Measurements from ENCODE around the gene CGNL1.

The CGNL1 gene

DNA sequence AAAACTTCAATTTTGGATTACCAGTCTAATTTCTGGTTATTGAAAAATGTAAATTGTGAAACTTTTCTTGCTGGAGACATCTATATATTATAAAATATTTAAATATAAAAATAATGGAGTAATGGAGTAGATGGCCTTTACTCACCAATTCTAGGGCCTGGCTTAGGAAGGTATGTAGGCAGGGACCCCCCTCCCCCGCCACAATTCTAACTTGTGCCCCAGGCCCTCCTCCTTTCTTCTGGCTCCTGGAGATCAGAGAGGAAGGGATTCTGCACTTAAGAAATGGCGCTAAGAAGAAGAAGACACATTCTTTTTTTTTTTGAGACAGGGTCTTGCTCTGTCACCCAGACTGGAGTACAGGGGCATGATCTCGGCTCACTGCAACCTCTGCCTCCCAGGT is 49.5 kb downstream of the CGNL1 start:
- no peak for DNase-seq

DNA sequence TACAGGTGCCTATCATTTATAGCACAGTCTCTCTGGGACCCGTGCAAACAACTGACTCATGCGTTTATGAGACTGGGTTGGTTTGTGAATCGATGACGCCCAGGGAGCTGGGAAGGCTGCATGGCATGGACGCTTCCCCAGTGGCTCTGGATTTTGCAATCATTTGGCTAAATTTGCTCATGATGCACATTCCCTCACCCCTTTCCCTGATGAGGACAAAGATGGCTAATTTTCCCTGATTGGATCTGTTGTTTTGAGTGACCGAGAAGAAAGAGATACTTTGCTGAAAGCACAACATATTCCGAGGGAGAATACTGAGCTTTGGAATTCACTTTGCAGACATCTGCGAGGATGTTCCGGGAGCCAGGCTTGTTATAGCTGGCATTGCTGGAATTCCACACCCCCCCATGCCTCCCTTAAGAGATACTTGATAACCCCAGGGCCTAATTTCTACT is 51.1 kb downstream of the CGNL1 start:
- no peak for DNase-seq

DNA sequence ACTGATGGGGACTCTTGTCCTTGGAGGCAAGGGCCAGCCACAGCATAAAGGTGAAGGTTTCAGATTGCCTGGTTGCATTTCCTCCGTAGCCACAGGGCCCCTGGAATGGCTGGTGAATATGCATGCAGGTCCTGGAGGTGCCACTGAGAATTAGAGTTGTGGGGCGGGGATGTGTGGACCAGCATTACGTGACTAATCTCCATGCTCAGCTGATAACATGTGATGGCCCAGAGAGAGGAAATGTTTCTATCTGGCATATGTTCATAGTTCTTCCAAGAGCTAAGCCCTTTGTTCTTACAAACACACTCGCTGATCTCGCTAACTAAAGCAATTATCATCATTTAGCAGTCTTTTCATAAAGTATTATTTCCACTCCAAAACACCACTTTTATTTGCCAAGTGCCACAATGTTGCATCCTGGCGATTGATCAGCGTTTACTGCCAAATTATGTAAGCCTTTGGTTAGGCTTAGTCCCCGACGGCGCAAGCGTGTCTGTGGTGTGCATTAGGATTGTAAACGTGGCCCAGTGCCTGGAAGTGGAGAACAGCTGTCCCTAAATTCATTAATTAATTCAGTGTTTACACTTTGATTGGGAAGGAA is 55.9 kb downstream of the CGNL1 start:
- DNase-seq = no peak

DNA sequence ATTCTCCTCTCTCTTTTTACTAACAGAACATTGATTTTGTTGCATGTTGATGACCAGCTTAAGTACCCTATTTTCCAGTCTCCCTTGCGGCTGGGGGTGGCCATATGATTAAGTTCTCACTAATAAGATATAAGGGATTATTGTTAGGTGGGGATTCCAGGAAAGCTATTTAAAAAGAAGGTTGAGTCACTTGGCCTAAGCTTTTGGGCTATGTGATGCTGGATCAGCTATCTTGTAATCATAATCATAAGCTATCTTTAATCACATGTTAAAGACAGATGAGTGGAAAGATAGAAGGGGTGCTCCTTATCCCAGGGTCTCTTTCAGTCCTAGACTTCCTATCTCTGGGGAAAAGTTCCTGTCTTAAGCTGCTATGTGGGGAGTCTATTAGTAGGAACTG is 59.9 kb downstream of the CGNL1 start:
- DNase-seq = no peak

DNA sequence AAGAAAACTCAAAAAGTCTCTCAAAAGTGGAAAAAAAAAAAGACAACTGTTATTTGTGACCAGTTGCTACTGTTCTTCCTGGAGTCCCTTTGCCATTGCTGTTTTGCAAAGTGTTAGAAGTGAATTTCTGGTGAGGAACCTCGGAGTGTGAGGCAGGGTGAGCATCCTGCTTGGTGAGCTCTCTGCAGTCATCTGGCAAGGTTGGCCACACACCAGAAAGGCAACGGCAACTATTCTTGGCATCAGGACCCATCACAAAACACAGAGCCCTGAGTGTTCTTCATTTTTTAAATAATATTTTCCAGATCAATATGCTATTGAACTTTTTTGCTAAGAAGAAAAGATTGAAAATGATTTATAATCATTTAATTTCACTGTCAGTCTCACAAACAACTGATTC is 60.7 kb downstream of the CGNL1 start:
- DNase-seq = no peak

DNA sequence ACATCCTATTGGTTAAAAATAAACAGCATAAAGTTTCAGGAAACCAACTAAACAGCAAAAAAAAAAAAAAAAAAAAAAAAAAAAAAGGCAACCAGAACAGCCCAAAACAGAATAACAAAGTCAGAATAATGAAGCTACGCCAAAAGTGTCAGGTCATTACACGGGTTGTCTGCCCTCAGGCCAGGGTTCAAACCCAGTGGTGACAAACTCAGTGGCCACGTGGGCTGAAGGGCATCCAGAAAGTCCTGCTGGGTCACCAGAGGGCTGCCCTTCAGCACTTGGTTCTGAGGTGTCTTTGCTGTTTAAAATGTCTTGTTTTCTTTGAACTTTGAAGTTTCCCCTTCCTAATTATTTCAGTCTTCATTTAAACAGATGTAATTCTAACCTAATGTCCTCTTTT is 61.3 kb downstream of the CGNL1 start:
- no peak for DNase-seq

DNA sequence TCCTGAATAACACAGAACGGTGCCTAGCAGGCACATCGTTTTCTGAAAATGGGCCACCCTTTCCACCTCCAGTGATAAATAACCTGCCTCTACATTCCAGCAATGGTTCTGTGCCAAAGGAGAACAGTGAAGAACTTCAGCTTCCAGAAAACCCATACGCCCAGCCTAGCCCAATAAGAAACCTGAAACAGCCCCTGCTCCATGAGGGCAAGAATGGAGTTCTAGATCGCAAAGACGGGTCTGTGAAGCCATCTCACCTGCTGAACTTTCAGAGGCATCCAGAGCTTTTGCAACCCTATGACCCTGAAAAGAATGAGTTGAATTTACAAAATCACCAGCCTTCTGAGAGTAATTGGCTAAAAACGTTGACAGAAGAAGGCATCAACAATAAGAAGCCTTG is 61.9 kb downstream of the CGNL1 start:
- no peak for DNase-seq

DNA sequence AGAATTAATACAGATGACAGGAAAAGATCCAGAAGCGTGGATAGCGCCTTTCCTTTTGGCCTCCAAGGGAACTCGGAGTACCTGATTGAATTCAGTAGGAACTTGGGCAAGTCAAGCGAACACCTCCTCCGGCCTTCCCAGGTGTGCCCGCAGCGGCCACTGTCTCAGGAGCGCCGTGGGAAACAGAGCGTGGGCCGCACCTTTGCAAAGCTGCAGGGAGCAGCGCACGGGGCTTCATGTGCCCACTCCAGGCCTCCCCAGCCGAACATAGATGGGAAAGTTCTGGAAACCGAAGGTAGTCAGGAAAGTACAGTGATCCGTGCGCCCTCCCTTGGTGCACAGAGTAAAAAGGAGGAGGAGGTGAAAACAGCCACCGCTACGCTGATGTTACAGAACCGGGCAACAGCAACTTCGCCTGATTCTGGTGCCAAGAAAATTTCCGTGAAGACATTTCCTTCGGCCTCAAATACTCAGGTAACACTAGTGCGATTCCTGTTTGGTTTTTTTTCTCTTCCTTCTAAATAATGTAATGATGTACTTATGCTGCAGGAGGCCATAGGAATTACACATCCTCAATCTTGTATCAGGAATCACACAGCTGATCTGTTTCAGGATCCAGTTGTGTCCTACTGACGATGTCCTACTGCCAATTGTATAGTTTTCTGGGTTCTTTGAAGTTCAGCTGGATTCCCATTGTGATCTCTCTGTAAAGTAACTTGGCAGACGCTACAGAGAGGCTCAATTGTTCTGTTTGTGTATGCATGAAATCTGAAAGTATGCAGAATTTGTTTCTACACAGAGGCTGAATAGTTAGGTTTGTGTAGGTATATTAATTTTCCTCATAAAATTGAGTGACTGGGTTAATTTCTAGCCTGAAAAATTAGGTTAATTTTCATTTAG is 63.1 kb downstream of the CGNL1 start:
- no peak for DNase-seq

DNA sequence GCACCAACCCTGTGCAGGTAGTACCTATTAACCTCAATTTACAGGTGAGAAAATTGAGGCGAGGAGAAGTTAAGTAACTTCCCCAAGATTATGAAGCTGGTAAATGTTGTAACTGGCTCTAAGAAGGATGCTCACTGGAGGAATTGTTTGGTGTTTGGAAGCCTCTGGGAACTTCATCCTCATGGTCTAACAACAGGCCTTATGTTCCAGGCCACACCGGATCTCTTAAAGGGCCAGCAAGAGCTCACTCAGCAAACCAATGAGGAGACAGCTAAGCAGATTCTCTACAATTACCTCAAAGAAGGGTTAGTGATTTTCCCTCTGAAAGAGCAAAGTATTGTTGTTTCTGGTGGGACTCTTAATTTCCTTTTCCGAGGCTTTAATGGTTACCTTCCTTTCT is 63.9 kb downstream of the CGNL1 start:
- DNase-seq = no peak

DNA sequence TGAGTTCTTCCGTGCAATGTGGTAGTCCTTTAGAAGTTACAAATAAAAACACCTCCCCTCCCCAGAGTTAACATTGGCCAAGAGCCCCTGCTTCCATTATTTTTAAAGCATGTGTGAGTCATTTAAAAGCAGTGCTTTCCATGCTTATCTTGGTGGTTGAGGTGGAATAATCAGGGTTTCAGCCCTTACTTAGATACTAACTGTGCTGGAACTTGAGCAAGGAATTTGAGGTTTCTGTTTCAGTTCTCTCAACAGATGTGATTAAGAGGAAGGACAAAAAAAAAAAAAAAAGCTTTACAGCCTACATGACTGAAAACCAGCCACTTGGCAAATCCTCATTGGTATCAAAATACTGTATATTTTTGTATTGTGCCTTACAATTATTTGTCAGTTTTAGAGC is 64.5 kb downstream of the CGNL1 start:
- DNase-seq = no peak

DNA sequence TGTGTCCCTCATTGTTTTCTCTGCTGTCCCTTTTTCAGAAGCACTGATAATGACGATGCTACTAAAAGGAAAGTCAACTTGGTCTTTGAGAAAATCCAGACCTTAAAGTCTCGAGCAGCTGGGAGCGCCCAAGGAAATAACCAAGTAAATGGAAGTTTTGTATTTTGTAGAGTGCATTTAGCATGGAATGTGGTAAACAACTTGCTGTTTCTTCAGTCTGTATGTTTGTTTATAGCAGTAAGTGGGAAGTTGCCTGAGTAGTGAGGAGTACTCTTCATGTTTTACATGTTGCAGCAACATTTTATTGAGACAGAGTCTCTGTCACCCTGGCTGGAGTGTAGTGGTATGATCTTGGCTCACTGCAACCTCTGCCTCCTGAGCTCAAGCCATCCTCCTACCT is 66.0 kb downstream of the CGNL1 start:
- no peak for DNase-seq

DNA sequence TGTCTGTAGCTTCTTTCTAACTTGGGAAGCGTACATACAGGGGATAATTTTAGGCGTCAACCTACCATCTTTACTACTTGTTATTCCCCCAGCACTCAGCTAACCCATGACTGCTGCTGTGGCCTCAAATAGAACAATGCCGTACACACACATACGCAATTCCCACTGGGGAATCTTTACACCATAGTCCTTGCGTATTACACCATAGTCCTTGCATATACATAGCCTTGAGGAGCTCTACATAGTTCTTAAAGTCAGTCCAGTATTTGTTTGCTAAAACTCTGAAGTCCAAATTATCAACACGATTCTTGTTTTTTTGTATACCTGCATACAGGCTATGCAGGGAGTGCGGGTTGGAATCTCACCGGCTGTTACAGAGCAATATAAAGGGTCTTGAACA is 67.2 kb downstream of the CGNL1 start:
- no peak for DNase-seq

DNA sequence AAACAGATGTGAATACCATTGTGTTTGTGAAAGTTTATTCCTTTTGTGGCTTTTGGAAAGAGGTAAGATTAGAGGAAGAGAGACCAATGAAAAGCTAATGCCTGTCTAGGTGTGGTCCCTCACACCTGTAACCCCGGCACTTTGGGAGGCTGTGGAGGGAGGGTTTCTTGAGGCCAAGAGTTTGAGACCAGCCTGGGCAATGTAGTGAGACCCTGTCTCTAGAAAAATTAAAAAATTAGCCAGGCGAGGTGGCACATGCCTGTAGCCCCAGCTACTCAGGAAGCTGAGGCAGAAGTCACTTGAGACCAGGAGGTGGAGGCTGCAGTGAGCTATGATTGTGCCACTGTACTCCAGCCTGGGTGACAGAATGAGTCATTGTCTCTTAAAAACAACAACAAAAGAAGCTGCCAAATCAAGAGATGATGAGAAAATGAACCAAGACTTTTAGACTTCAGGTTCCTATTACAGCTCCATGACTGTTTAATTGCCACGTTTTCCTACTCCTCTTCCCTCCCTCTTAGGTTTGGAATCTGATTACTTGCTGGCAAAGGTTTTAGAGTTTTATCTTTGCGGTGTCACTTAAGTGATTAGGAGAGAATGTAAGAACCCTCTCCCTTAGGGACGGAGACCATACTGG is 68.7 kb downstream of the CGNL1 start:
- no peak for DNase-seq

DNA sequence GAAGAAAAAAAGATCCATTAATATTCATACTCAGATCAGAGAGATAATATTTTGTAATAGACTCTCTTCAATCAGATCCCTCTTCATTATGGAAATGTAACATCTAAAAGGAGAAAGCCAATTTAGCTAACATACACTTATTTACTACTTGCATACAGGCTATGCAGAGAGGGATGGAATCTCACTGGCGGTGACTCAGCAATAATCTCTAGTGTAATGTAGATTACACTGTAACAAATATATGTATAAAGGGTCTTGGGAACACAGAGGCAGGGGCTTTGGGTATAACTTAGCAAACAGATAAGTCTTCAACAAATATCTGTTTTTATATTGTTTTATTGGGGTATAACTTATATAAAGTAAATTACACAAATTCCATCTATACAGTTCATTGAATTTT is 69.6 kb downstream of the CGNL1 start:
- no peak for DNase-seq

DNA sequence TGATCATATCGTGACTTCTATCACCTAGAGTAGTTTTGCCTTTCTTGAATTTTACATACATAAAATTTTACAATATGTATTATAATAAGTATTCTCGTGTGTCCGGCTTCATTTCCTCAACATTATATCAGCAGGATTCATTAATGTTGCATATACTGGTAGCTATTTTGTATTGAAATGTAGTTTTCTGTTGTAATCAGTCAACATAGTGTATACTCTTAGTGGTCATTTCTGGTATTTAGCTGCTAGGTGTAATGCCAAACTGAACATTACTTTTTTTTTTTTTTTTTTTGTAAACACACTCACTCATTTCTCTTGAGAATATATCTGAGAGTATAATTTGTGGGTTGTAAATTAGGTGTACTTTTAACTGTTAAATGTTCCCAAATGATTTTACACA is 70.1 kb downstream of the CGNL1 start:
- no peak for DNase-seq

DNA sequence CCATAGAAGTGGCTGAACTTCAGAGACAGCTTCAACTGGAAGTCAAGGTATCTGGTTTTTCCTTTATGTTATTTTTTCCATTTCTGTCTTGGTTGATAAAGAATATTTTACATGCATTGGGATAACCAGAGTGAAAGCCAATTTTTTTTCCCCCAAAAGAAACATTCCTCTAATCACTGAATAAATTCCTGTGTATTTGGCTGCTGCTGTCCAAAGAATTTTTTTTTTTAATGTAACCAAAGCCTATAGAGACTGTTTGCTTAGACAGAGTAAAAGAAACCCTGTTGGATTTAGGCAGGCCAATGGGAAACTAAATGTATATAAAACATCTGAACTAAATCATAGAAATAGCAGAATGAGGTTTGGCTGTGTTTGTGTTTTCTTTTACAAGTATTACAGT is 75.2 kb downstream of the CGNL1 start:
- DNase-seq = no peak

DNA sequence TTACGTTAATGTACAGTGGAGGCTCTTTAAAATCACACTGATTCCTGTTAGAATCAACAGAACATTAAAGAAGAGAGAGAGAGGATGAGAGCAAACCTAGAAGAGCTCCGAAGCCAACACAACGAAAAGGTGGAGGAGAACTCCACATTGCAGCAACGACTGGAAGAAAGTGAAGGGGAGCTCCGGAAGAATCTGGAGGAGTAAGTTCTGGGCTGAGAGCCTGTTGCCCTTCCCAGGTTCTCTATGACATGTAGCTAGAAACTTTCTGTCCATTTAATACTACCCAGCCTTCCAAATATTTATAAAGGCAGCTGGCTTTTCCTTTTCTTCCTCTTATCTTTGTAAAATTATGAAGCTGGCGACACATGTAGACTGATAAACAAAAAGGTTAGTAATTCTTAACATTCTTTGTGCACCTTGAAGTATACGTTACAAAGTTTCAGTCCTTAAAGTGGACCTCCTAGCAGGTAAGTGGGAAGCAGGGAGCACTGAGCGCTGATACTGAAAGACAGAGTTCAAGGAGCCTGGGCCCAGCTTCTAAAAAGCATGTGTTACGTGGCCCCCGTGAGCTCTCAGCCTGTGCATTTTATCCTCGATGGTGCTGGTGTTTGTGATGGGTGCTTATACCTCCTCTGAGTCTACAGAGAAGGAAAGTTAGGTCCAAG is 75.9 kb downstream of the CGNL1 start:
- DNase-seq = no peak

DNA sequence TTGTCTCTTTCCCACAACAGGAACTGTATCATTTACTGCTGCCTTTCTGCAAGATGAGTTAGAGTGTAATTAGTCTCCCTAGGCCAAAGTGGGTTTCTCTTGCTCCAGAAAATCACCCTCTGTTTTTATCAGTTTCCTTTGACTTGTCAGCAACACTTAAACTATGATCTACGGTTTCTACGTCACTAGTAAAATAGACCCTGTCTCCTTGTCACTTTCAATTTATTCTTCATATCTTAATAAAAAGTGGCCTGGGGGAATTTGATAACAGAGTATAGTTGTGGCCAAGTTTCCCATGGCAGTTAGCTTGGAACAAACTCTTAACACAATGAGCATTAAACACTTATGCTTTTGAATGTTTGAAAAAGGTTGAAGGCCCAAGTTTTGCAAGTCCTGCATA is 79.6 kb downstream of the CGNL1 start:
- no peak for DNase-seq

DNA sequence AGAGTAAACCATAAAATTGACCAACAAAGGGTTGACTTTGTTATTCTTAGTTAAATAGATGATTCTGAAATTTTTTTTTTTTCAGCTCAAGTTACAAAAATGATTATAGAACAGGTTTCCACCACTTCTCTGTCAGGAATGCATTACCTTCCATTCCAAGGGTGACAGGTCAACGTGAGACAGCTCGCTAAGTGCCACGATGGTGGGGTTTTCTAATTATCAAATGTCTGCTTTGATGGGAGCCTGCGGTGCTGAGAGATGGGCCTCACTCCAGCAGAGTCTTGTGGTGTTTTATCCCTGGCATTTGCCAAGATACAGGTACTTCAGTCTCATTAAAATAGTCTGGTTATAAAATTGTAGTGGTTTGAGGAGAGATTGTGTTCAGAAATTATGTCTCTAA is 80.3 kb downstream of the CGNL1 start:
- no peak for DNase-seq

DNA sequence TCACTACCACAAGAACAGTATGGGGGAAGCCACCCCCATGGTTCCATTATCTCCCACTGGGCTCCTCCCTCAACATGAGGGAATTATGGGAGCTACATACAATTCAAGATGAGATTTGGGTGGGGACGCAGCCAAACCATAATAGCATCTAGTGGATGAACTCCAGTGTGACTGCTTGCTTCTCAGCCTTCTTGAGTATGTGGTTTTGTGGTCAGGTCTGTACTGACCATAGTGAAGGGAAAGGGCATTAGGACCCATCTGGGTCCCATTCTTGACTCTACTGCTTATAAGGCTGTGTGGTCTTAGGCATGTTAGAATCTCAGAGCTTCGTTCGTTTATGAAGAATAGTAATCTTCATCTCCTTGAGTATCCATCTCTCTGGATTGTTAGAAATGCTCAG is 81.4 kb downstream of the CGNL1 start:
- no peak for DNase-seq

DNA sequence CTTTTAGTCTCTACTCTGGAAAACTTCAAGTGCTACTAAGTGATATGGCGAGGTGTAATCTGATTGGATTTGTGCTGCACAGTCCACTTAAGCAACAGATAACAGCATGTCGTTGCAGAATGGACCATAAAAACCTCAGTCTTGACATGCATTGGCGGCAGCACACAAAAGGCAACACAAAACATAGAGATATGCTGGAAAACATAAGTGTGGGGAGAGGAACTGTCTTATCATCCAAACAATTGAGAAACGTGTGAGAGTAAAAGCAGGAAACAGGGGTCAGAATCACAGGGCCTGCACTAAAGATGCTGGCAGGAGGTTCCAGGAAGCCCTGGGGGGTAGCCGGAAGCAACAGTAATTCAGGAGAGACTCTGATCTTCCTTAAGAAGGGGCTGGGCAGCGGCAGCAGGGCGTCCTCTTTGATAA is 82.1 kb downstream of the CGNL1 start:
- no peak for DNase-seq

DNA sequence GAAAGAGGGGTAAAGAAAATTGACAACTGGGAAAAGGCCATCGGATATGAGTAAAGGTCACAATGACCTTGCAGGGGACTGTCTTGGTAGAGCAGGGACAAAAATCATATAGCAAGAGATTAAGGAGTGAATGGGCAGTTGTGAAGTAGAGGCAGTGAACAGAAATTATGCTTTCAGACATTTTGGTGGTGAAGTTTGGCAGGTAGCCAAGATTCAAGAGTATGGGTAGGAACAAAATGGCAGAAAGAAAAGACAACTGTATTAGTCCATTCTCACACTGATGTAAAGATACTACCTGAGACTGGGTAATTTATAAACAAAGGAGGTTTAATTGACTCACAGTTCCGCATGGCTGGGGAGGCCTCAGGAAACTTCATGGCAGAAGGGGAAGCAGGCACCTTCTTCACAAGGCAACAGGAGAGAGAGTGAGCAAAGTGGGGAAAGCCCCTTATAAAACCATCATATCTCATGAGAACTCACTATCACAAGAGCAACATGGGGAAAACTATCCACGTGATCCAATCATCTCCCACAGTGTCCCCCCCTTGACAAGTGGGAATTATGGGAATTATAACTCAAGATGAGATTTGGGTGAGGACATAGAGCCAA is 84.0 kb downstream of the CGNL1 start:
- DNase-seq = no peak

DNA sequence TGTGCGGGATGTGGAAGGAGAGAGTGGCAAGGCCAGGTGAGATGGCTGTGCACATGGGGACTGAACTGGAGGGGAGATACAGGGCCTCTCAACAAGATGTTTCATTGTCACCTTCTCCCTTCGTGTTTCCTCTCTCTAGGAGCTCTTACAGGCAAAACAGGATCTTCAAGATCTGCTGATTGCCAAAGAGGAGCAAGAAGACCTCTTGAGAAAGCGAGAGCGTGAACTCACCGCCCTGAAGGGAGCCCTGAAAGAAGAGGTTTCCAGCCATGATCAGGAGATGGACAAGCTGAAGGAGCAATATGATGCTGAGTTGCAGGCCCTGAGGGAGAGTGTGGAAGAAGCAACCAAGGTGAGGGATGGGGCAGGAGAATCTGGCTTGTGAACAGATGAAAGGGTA is 85.2 kb downstream of the CGNL1 start:
- DNase-seq = no peak
